WTC11 (cell line): ENCODE results near the gene ROR2. TPM values are rescaled to one million over a fixed set of nuclear protein-coding genes. Genes with fewer than 3 reads are reported as not detected.

Experiments used
- ATAC-seq: fragments of 200-7000 bp; cut with Tn5 transposase; 2 replicates; pipeline ENCODE4 v1.10.0; 2021; ENCODE audit warnings: mild to moderate bottlenecking, moderate library complexity
- CTCF ChIA-PET: fragments of 300-600 bp; sonication (Branson Sonifier 250); formaldehyde crosslinking; loops from one replicate; lab custom pipeline; 2021; ENCODE audit warnings: antibody characterized with exemption; lab: Charles Lee
- POLR2A ChIA-PET: fragments of 350-600 bp; sonication (Branson Sonifier 250); formaldehyde crosslinking; loops from one replicate; lab custom pipeline; 2021; ENCODE audit warnings: antibody characterized with exemption; lab: Charles Lee
- DNase-seq: peaks from one replicate; pipeline ENCODE4 v3.0.0; 2021; ENCODE audit warnings: low spot score
- H3K27ac Mint-ChIP-seq: 2 replicates; pipeline ENCODE4 v1.8.0; 2021; ENCODE audit warnings: mixed read lengths
- H3K27me3 Mint-ChIP-seq: 2 replicates; pipeline ENCODE4 v1.8.0; 2021; ENCODE audit warnings: low read depth, mild to moderate bottlenecking, moderate library complexity, mixed read lengths
- H3K36me3 Mint-ChIP-seq: 2 replicates; pipeline ENCODE4 v1.8.0; 2021; ENCODE audit warnings: mixed read lengths
- H3K4me1 Mint-ChIP-seq: 2 replicates; pipeline ENCODE4 v1.8.0; 2022; ENCODE audit warnings: mixed read lengths
- H3K4me3 Mint-ChIP-seq: 2 replicates; pipeline ENCODE4 v1.8.0; 2021; ENCODE audit warnings: mild to moderate bottlenecking, moderate library complexity, mixed read lengths
- H3K9me3 Mint-ChIP-seq: 2 replicates; pipeline ENCODE4 v1.8.0; 2021; ENCODE audit warnings: mixed read lengths
- EMX1 ChIP-seq: fragments of 250-450 bp; sonication (Bioruptor Pico); IDR thresholded peaks from 2 replicates; pipeline ENCODE4 v1.8.0; 2021; ENCODE audit warnings: mild to moderate bottlenecking
- FOXK1 ChIP-seq: sonication (generic); formaldehyde crosslinking; IDR thresholded peaks from 2 replicates; pipeline ENCODE4 v1.8.0; 2022; ENCODE audit warnings: mild to moderate bottlenecking, moderate library complexity, missing genetic modification reagents
- GRHL2 ChIP-seq: fragments of 250-450 bp; sonication (Bioruptor Pico); IDR thresholded peaks from 2 replicates; pipeline ENCODE4 v1.8.0; 2022; ENCODE audit warnings: mild to moderate bottlenecking, moderate library complexity; ENCODE audit not compliant: insufficient replicate concordance, severe bottlenecking
- GTF2I ChIP-seq: fragments of 250-450 bp; sonication (Bioruptor Pico); conservative IDR thresholded peaks from 2 replicates; pipeline ENCODE4 v1.4.0; 2021; ENCODE audit warnings: mild to moderate bottlenecking
- IRF2 ChIP-seq: sonication (generic); formaldehyde crosslinking; IDR thresholded peaks from 2 replicates; pipeline ENCODE4 v1.8.0; 2022; ENCODE audit warnings: low read depth, missing genetic modification reagents, borderline replicate concordance
- JAZF1 ChIP-seq: fragments of 250-450 bp; sonication (Bioruptor Pico); IDR thresholded peaks from 2 replicates; pipeline ENCODE4 v1.9.0; 2021; ENCODE audit warnings: moderate library complexity, mild to moderate bottlenecking, inconsistent platforms
- MYBL2 ChIP-seq: sonication (generic); formaldehyde crosslinking; IDR thresholded peaks from 2 replicates; pipeline ENCODE4 v1.8.1; 2023; ENCODE audit warnings: mild to moderate bottlenecking, moderate library complexity, missing genetic modification reagents
- NFE2L1 ChIP-seq: sonication (generic); formaldehyde crosslinking; IDR thresholded peaks from 2 replicates; pipeline ENCODE4 v1.8.1; 2023; ENCODE audit warnings: missing genetic modification reagents
- NFYB ChIP-seq: sonication (generic); formaldehyde crosslinking; conservative IDR thresholded peaks from 2 replicates; pipeline ENCODE4 v1.8.0; 2022; ENCODE audit warnings: low read depth, missing genetic modification reagents
- NR2C2 ChIP-seq: sonication (generic); formaldehyde crosslinking; IDR thresholded peaks from 2 replicates; pipeline ENCODE4 v1.8.0; 2022; ENCODE audit warnings: mild to moderate bottlenecking, missing genetic modification reagents
- NR3C1 ChIP-seq: sonication (generic); formaldehyde crosslinking; conservative IDR thresholded peaks from 2 replicates; pipeline ENCODE4 v1.8.1; 2023; ENCODE audit warnings: low read depth, mild to moderate bottlenecking, missing genetic modification reagents
- SMAD3 ChIP-seq: sonication (generic); formaldehyde crosslinking; IDR thresholded peaks from 2 replicates; pipeline ENCODE4 v1.8.0; 2022; ENCODE audit warnings: missing genetic modification reagents, mild to moderate bottlenecking, borderline replicate concordance
- SOX15 ChIP-seq: fragments of 250-450 bp; sonication (Bioruptor Pico); IDR thresholded peaks from 2 replicates; pipeline ENCODE4 v1.9.0; 2021; ENCODE audit warnings: mild to moderate bottlenecking
- ZBTB21 ChIP-seq: sonication (generic); formaldehyde crosslinking; IDR thresholded peaks from 2 replicates; pipeline ENCODE4 v1.8.1; 2023; ENCODE audit warnings: mild to moderate bottlenecking, missing genetic modification reagents, borderline replicate concordance
- ZNF138 ChIP-seq: sonication (generic); formaldehyde crosslinking; conservative IDR thresholded peaks from 2 replicates; pipeline ENCODE4 v1.8.1; 2022; ENCODE audit warnings: mild to moderate bottlenecking, moderate library complexity, missing genetic modification reagents
- ZNF232 ChIP-seq: sonication (generic); formaldehyde crosslinking; IDR thresholded peaks from 2 replicates; pipeline ENCODE4 v1.8.0; 2022; ENCODE audit warnings: mild to moderate bottlenecking, missing genetic modification reagents
- ZNF263 ChIP-seq: sonication (generic); formaldehyde crosslinking; IDR thresholded peaks from 2 replicates; pipeline ENCODE4 v1.8.1; 2022; ENCODE audit warnings: low read depth, mild to moderate bottlenecking, moderate library complexity, missing genetic modification reagents
- ZNF396 ChIP-seq: fragments of 250-450 bp; sonication (Bioruptor Pico); IDR thresholded peaks from 2 replicates; pipeline ENCODE4 v1.8.0; 2021; ENCODE audit warnings: mild to moderate bottlenecking, moderate library complexity, borderline replicate concordance
- ZNF423 ChIP-seq: fragments of 250-450 bp; sonication (Bioruptor Pico); IDR thresholded peaks from 2 replicates; pipeline ENCODE4 v2.1.2; 2022; ENCODE audit warnings: mild to moderate bottlenecking, moderate library complexity
- ZNF671 ChIP-seq: fragments of 250-450 bp; sonication (Bioruptor Pico); IDR thresholded peaks from 2 replicates; pipeline ENCODE4 v1.8.0; 2021; ENCODE audit warnings: mild to moderate bottlenecking
- total RNA-seq: library from RNA; stranded (reverse); gene quantifications from 3 replicates; pipeline ENCODE4 v1.2.3, GENCODE V29; 2021
- TF ChIP-seq, protein P1 (sequence below): sonication (generic); formaldehyde crosslinking; IDR thresholded peaks from 2 replicates; pipeline ENCODE4 v1.8.0; 2022; ENCODE audit warnings: mild to moderate bottlenecking, missing genetic modification reagents
- TF ChIP-seq, protein P2 (sequence below): fragments of 250-450 bp; sonication (Bioruptor Pico); IDR thresholded peaks from 2 replicates; pipeline ENCODE4 v1.9.0; 2021; ENCODE audit warnings: mild to moderate bottlenecking, borderline replicate concordance
- TF ChIP-seq, protein P3 (sequence below): sonication (generic); formaldehyde crosslinking; IDR thresholded peaks from 2 replicates; pipeline ENCODE4 v1.8.1; 2023; ENCODE audit warnings: mild to moderate bottlenecking, missing genetic modification reagents, moderate library complexity
- TF ChIP-seq, protein P4 (sequence below): sonication (generic); formaldehyde crosslinking; IDR thresholded peaks from 2 replicates; pipeline ENCODE4 v1.8.1; 2023; ENCODE audit warnings: mild to moderate bottlenecking, missing genetic modification reagents, moderate library complexity

ROR2 gene
- total RNA-seq, 1 experiment from 2014 or later, result 19.8 TPM

DNA sequence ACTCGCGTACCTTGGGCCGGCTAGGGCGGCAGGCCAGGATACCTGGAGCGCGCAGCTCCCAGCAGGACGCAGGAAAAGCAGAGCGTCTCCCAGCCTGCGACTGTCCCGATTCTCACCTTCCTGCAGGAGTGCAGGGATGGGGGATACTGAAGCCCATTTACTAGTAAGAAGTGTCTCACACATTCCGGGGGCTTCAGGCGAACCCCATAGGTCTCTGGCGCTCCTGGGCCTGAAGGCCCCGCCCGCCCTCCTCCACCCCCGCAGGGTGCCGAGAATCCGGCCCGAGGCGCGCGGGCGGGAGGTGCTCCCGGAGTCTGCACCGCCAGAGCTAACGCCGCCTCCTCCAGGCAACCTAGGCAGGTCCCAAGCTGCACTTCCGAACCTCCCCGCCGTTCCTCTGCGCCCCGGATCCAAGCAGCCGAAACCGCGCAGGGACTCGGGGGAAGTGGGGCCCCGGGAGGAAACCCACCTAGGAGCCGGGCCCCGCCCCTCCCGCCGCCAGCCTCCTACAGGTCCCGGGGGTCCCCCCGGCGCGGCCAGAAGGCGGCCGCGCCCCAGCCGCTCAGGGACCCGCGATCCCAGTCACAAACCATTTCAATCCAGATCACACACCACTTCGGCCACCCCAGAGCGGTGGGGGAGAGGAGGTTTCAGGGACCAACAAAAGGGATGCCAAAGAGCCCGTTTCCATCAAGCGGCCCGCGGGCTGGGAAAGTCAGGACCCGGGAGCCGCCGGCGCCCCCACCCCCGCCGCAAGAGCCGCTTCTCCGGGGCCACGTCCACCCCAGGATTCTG is 1.2 kb downstream of the ROR2 start:
- Mint-ChIP-seq H3K4me1 (peaks cover 49% of the 10 kb centered on the region), H3K27ac (peak overlapping the region; percentile 49; the same call in 1 of the 2 replicates), H3K27me3 (peaks cover 43% of the 10 kb centered on the region), H3K9me3 (no peaks in the 10 kb centered on the region), H3K4me3 (peak overlapping the region; percentile 89), H3K36me3 (no peaks in the 10 kb centered on the region)
- ChIA-PET CTCF (interaction anchor here (0.5 to 3.5 kb wide), 28 partner anchors 11 to 594 kb away, joined by 3 to 51 read pairs (median 5); no protein-coding TSS in a partner anchor), POLR2A (interaction anchor here (1.1 kb wide), 1 partner anchor 48 kb away, joined by 4 read pairs; no protein-coding TSS in a partner anchor)
- TF ChIP-seq ZNF263 (CRISPR knock-in tag) (peak; percentile 56; the same call in 1 of the 2 replicates), ZNF423 (CRISPR knock-in tag) (peak; percentile 50), NFE2L1 (no peak), ZNF671 (CRISPR knock-in tag) (no peak), SMAD3 (CRISPR knock-in tag) (no peak)
- ATAC-seq (peak; percentile 58), DNase-seq (peak; percentile 77)

DNA sequence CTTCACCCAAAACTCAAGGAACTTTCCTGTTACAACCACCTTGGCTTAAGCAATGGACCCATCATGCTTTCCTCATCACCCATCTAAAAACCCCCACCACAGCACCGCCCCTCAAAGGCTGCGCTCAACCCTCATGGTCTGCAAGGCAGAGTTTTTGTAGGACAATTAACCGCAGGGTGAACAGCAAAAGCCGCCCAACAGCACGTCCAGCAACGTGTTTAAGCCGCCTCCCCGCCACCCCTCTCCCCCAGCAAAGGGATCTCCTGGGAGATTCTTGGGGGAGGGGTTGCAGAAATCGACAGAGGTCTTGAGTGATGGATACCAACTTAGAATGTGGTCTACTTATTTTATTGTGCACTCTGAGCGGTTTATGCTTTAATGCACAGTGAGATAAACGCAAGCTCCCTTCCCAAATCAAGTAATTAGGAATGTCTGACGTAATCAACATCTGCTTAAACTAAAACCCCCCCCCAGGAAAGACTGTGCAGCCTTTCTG is 1.9 kb downstream of the ROR2 start:
- Mint-ChIP-seq H3K9me3 (0 out of 2 replicates have a peak, but pooled peaks cover 3% of the 10 kb centered on the region), H3K27me3 (peaks cover 43% of the 10 kb centered on the region), H3K27ac (peak overlapping the region; percentile 49; the same call in 1 of the 2 replicates), H3K4me1 (peaks cover 54% of the 10 kb centered on the region), H3K36me3 (no peaks in the 10 kb centered on the region)
- CTCF ChIA-PET, result interaction anchor here (0.5 to 3.5 kb wide), 14 partner anchors 10 to 593 kb away, joined by 3 to 51 read pairs (median 4); no protein-coding TSS in a partner anchor
- peak; percentile 31 for DNase-seq
- POLR2A ChIA-PET, result no interaction called here
- ATAC-seq, result no peak
- TF ChIP-seq GTF2I (no peak), SOX15 (no peak), NFYB (CRISPR knock-in tag) (no peak), ZBTB21 (CRISPR knock-in tag) (no peak), NR3C1 (CRISPR knock-in tag) (no peak)
- TF ChIP-seq, protein P1, sequence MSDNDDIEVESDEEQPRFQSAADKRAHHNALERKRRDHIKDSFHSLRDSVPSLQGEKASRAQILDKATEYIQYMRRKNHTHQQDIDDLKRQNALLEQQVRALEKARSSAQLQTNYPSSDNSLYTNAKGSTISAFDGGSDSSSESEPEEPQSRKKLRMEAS (CRISPR knock-in tag), result 0 out of 2 replicates have a peak, but pooled peaks have one; percentile 28
- TF ChIP-seq, all 79 proteins: peak for 1
- peak overlapping the region; percentile 89 for H3K4me3 Mint-ChIP-seq

DNA sequence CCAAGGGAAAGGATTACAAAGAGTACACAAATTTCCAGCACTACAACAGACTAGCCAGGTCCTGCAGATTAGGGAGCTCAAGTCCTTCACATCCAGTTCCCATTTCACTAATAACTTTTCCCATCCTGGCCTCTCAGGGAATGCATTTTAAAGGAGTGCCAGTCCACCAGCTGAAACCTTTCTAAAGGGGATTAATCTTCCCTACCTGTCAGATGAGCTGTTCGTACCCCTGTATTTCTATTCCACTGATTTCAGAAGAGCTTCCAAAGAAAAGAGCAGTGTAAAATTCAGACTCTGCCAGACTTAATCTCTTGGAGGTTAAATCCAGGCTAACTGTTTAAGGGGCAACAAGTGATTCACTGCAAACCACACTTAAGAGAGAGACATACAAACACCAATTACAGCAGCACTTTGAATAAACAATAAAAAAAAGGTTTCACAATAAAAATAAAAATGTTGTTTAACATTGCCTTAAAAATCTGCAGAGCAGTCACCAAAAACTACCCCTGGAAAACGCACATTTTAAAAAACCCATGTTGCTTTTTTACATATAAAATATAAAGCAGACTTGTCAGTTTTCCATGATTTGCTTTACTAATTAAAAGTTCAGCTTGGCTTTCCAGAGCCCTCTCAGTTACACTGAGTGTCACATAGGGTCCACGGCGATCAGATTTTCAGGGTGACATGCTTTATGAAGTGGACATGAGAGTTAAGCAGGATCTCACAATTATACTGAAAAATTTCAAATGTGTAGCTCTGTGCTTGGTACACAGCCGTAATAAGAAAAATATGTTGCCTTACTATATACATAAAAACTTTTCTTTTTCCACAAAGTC is 3.2 kb downstream of the ROR2 start:
- DNase-seq (no peak), ATAC-seq (no peak)
- Mint-ChIP-seq H3K36me3 (no peaks in the 10 kb centered on the region), H3K27me3 (peaks cover 36% of the 10 kb centered on the region), H3K4me1 (peaks cover 60% of the 10 kb centered on the region), H3K4me3 (no peak overlapping the region), H3K27ac (no peak overlapping the region), H3K9me3 (peaks cover 10% of the 10 kb centered on the region)
- CTCF ChIA-PET, result interaction anchor here (0.8 to 3.6 kb wide), 4 partner anchors 8 to 220 kb away, joined by 3 to 22 read pairs (median 6); no protein-coding TSS in a partner anchor
- POLR2A ChIA-PET, result no interaction called here
- TF ChIP-seq ZNF138, result no peak
- TF ChIP-seq, protein P2, sequence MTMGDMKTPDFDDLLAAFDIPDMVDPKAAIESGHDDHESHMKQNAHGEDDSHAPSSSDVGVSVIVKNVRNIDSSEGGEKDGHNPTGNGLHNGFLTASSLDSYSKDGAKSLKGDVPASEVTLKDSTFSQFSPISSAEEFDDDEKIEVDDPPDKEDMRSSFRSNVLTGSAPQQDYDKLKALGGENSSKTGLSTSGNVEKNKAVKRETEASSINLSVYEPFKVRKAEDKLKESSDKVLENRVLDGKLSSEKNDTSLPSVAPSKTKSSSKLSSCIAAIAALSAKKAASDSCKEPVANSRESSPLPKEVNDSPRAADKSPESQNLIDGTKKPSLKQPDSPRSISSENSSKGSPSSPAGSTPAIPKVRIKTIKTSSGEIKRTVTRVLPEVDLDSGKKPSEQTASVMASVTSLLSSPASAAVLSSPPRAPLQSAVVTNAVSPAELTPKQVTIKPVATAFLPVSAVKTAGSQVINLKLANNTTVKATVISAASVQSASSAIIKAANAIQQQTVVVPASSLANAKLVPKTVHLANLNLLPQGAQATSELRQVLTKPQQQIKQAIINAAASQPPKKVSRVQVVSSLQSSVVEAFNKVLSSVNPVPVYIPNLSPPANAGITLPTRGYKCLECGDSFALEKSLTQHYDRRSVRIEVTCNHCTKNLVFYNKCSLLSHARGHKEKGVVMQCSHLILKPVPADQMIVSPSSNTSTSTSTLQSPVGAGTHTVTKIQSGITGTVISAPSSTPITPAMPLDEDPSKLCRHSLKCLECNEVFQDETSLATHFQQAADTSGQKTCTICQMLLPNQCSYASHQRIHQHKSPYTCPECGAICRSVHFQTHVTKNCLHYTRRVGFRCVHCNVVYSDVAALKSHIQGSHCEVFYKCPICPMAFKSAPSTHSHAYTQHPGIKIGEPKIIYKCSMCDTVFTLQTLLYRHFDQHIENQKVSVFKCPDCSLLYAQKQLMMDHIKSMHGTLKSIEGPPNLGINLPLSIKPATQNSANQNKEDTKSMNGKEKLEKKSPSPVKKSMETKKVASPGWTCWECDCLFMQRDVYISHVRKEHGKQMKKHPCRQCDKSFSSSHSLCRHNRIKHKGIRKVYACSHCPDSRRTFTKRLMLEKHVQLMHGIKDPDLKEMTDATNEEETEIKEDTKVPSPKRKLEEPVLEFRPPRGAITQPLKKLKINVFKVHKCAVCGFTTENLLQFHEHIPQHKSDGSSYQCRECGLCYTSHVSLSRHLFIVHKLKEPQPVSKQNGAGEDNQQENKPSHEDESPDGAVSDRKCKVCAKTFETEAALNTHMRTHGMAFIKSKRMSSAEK, result no peak
- no peak for TF ChIP-seq MYBL2 (CRISPR knock-in tag)
- TF ChIP-seq, protein P3, sequence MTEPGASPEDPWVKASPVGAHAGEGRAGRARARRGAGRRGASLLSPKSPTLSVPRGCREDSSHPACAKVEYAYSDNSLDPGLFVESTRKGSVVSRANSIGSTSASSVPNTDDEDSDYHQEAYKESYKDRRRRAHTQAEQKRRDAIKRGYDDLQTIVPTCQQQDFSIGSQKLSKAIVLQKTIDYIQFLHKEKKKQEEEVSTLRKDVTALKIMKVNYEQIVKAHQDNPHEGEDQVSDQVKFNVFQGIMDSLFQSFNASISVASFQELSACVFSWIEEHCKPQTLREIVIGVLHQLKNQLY (CRISPR knock-in tag), result no peak
- TF ChIP-seq JAZF1 (CRISPR knock-in tag), result no peak
- no peak for TF ChIP-seq FOXK1
- TF ChIP-seq NR3C1 (CRISPR knock-in tag), result no peak
- TF ChIP-seq GRHL2 (CRISPR knock-in tag), result no peak
- TF ChIP-seq ZNF232 (CRISPR knock-in tag), result no peak
- no peak for TF ChIP-seq ZNF396
- no peak for TF ChIP-seq IRF2
- TF ChIP-seq NR2C2, result no peak
- TF ChIP-seq, protein P4, sequence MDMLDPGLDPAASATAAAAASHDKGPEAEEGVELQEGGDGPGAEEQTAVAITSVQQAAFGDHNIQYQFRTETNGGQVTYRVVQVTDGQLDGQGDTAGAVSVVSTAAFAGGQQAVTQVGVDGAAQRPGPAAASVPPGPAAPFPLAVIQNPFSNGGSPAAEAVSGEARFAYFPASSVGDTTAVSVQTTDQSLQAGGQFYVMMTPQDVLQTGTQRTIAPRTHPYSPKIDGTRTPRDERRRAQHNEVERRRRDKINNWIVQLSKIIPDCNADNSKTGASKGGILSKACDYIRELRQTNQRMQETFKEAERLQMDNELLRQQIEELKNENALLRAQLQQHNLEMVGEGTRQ (CRISPR knock-in tag), result no peak
- TF ChIP-seq NFYB (CRISPR knock-in tag), result no peak
- no peak for TF ChIP-seq EMX1 (CRISPR knock-in tag)
